SK-N-SH treated with all-trans-retinoic acid at 6 μM for 48 hours (cell line): ENCODE measurements around the gene ZBTB34.

Experiments
- ATAC-seq: fragments of 200-7000 bp; cut with Tn5 transposase; 3 replicates; pipeline ENCODE4 v1.9.1; 2020; ENCODE audit warnings: mild to moderate bottlenecking, moderate library complexity
- ARNTL ChIP-seq: fragments of 450-650 bp; formaldehyde crosslinking; IDR thresholded peaks from 2 replicates; pipeline ENCODE4 v1.5.0; 2020; ENCODE audit warnings: low read depth, mild to moderate bottlenecking, moderate library complexity, borderline replicate concordance
- BACH2 ChIP-seq: fragments of 250-450 bp; sonication (Bioruptor Pico); IDR thresholded peaks from 2 replicates; pipeline ENCODE4 v1.9.0; 2021; ENCODE audit warnings: mild to moderate bottlenecking, borderline replicate concordance
- CSDC2 ChIP-seq: fragments of 250-450 bp; sonication (Bioruptor Pico); IDR thresholded peaks from 2 replicates; pipeline ENCODE4 v1.5.0; 2020; ENCODE audit warnings: mild to moderate bottlenecking, moderate library complexity
- GLIS3 ChIP-seq: fragments of 250-450 bp; sonication (Bioruptor Pico); IDR thresholded peaks from 2 replicates; pipeline ENCODE4 v1.5.0; 2020; ENCODE audit warnings: mild to moderate bottlenecking, moderate library complexity
- ISL1 ChIP-seq: fragments of 250-450 bp; sonication (Bioruptor Pico); IDR thresholded peaks from 2 replicates; pipeline ENCODE4 v2.1.2; 2022; ENCODE audit warnings: mild to moderate bottlenecking, moderate library complexity
- POU6F1 ChIP-seq: fragments of 250-450 bp; sonication (Bioruptor Pico); IDR thresholded peaks from 2 replicates; pipeline ENCODE4 v1.8.0; 2021; ENCODE audit warnings: low read depth, mild to moderate bottlenecking, moderate library complexity, borderline replicate concordance
- PPARA ChIP-seq: fragments of 250-450 bp; sonication (Bioruptor Pico); IDR thresholded peaks from 2 replicates; pipeline ENCODE4 v1.5.0; 2020; ENCODE audit warnings: mild to moderate bottlenecking, borderline replicate concordance
- SNAI2 ChIP-seq: fragments of 250-450 bp; sonication (Bioruptor Pico); IDR thresholded peaks from 2 replicates; pipeline ENCODE4 v1.5.0; 2020; ENCODE audit warnings: mild to moderate bottlenecking, moderate library complexity
- TCF4 ChIP-seq: fragments of 250-450 bp; sonication (Bioruptor Pico); IDR thresholded peaks from 2 replicates; pipeline ENCODE4 v1.8.0; 2021; ENCODE audit warnings: mild to moderate bottlenecking, moderate library complexity, borderline replicate concordance
- TOX ChIP-seq: fragments of 250-450 bp; sonication (Bioruptor Pico); IDR thresholded peaks from 2 replicates; pipeline ENCODE4 v1.8.0; 2021; ENCODE audit warnings: mild to moderate bottlenecking, moderate library complexity, borderline replicate concordance
- TSHZ2 ChIP-seq: fragments of 250-450 bp; sonication (Bioruptor Pico); IDR thresholded peaks from 2 replicates; pipeline ENCODE4 v1.5.0; 2020; ENCODE audit warnings: mild to moderate bottlenecking, moderate library complexity
- ZC3H10 ChIP-seq: fragments of 250-450 bp; sonication (Bioruptor Pico); IDR thresholded peaks from 2 replicates; pipeline ENCODE4 v1.5.1; 2021; ENCODE audit warnings: mild to moderate bottlenecking, moderate library complexity
- ZFP3 ChIP-seq: fragments of 250-450 bp; sonication (Bioruptor Pico); IDR thresholded peaks from 2 replicates; pipeline ENCODE4 v1.5.0; 2020; ENCODE audit warnings: mild to moderate bottlenecking, moderate library complexity
- ZFP30 ChIP-seq: fragments of 450-650 bp; formaldehyde crosslinking; IDR thresholded peaks from 2 replicates; pipeline ENCODE4 v1.5.0; 2022; ENCODE audit warnings: mild to moderate bottlenecking, moderate library complexity
- ZNF565 ChIP-seq: fragments of 450-650 bp; formaldehyde crosslinking; conservative IDR thresholded peaks from 2 replicates; pipeline ENCODE4 v1.5.0; 2020; ENCODE audit warnings: low read depth, mild to moderate bottlenecking, moderate library complexity
- ZNF70 ChIP-seq: fragments of 450-650 bp; formaldehyde crosslinking; IDR thresholded peaks from 2 replicates; pipeline ENCODE4 v1.5.0; 2020; ENCODE audit warnings: mild to moderate bottlenecking, moderate library complexity
- ZNF8 ChIP-seq: fragments of 450-650 bp; formaldehyde crosslinking; IDR thresholded peaks from 2 replicates; pipeline ENCODE4 v1.5.0; 2020; ENCODE audit warnings: mild to moderate bottlenecking, moderate library complexity
- TF ChIP-seq, protein P1 (sequence below): fragments of 250-450 bp; sonication (Bioruptor Pico); IDR thresholded peaks from 2 replicates; pipeline ENCODE4 v1.8.0; 2020; ENCODE audit warnings: mild to moderate bottlenecking, moderate library complexity, borderline replicate concordance
- TF ChIP-seq, protein P2 (sequence below): fragments of 250-450 bp; sonication (Bioruptor Pico); IDR thresholded peaks from 2 replicates; pipeline ENCODE4 v1.5.1; 2021; ENCODE audit warnings: mild to moderate bottlenecking, moderate library complexity
- TF ChIP-seq, protein P3 (sequence below): fragments of 250-450 bp; sonication (Bioruptor Pico); IDR thresholded peaks from 2 replicates; pipeline ENCODE4 v1.5.1; 2020; ENCODE audit warnings: low read depth, mild to moderate bottlenecking, moderate library complexity

Gene ZBTB34

GRCh38 chr9:126832440-126832839 is 28.0 kb upstream of the ZBTB34 start:
- TF ChIP-seq ZC3H10 (CRISPR knock-in tag) (no peak), ZFP30 (CRISPR knock-in tag) (no peak), TCF4 (CRISPR knock-in tag) (no peak), ZNF8 (CRISPR knock-in tag) (no peak), CSDC2 (no peak), TSHZ2 (CRISPR knock-in tag) (no peak), ZNF565 (CRISPR knock-in tag) (no peak), ZNF70 (CRISPR knock-in tag) (no peak), GLIS3 (CRISPR knock-in tag) (no peak), TOX (CRISPR knock-in tag) (no peak), ARNTL (CRISPR knock-in tag) (no peak), PPARA (no peak), SNAI2 (CRISPR knock-in tag) (no peak), ISL1 (CRISPR knock-in tag) (no peak)
- TF ChIP-seq, protein P1, sequence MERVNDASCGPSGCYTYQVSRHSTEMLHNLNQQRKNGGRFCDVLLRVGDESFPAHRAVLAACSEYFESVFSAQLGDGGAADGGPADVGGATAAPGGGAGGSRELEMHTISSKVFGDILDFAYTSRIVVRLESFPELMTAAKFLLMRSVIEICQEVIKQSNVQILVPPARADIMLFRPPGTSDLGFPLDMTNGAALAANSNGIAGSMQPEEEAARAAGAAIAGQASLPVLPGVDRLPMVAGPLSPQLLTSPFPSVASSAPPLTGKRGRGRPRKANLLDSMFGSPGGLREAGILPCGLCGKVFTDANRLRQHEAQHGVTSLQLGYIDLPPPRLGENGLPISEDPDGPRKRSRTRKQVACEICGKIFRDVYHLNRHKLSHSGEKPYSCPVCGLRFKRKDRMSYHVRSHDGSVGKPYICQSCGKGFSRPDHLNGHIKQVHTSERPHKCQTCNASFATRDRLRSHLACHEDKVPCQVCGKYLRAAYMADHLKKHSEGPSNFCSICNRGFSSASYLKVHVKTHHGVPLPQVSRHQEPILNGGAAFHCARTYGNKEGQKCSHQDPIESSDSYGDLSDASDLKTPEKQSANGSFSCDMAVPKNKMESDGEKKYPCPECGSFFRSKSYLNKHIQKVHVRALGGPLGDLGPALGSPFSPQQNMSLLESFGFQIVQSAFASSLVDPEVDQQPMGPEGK (CRISPR knock-in tag), result no peak
- TF ChIP-seq, protein P2, sequence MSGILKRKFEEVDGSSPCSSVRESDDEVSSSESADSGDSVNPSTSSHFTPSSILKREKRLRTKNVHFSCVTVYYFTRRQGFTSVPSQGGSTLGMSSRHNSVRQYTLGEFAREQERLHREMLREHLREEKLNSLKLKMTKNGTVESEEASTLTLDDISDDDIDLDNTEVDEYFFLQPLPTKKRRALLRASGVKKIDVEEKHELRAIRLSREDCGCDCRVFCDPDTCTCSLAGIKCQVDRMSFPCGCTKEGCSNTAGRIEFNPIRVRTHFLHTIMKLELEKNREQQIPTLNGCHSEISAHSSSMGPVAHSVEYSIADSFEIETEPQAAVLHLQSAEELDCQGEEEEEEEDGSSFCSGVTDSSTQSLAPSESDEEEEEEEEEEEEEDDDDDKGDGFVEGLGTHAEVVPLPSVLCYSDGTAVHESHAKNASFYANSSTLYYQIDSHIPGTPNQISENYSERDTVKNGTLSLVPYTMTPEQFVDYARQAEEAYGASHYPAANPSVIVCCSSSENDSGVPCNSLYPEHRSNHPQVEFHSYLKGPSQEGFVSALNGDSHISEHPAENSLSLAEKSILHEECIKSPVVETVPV (CRISPR knock-in tag), result no peak
- TF ChIP-seq, all 23 proteins: peak for 0
- no peak for ATAC-seq

- no peak for ATAC-seq
- no peak for TF ChIP-seq ZNF565 (CRISPR knock-in tag)
- no peak for TF ChIP-seq GLIS3 (CRISPR knock-in tag)
- TF ChIP-seq TSHZ2 (CRISPR knock-in tag), result no peak
- no peak for TF ChIP-seq ISL1 (CRISPR knock-in tag)
These were observed 27.4 kb upstream of the ZBTB34 start for GRCh38 chr9:126833020-126833419.

- ATAC-seq, result no peak
- TF ChIP-seq, protein P3, sequence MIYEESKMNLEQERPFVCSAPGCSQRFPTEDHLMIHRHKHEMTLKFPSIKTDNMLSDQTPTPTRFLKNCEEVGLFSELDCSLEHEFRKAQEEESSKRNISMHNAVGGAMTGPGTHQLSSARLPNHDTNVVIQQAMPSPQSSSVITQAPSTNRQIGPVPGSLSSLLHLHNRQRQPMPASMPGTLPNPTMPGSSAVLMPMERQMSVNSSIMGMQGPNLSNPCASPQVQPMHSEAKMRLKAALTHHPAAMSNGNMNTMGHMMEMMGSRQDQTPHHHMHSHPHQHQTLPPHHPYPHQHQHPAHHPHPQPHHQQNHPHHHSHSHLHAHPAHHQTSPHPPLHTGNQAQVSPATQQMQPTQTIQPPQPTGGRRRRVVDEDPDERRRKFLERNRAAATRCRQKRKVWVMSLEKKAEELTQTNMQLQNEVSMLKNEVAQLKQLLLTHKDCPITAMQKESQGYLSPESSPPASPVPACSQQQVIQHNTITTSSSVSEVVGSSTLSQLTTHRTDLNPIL (CRISPR knock-in tag), result no peak
- no peak for TF ChIP-seq GLIS3 (CRISPR knock-in tag)
- TF ChIP-seq TSHZ2 (CRISPR knock-in tag), result no peak
- no peak for TF ChIP-seq ZNF8 (CRISPR knock-in tag)
- TF ChIP-seq POU6F1, result no peak
- TF ChIP-seq CSDC2, result no peak
- TF ChIP-seq, protein P2 (CRISPR knock-in tag), result no peak
- no peak for TF ChIP-seq BACH2
- no peak for TF ChIP-seq ZFP3 (CRISPR knock-in tag)
- TF ChIP-seq ZNF565 (CRISPR knock-in tag), result no peak
These were observed 26.6 kb upstream of the ZBTB34 start for GRCh38 chr9:126833710-126834345.
